DOHH2 (cell line): ENCODE results near the gene ADAM8.

Source experiments
- EZH2phosphoT487 ChIP-seq: fragments of 200-600 bp; sonication (generic); IDR thresholded peaks from 2 replicates; pipeline ENCODE4 v1.6.1; 2017; ENCODE audit warnings: borderline replicate concordance, mild to moderate bottlenecking, antibody characterized with exemption, low read length, moderate library complexity, mixed read lengths
- TF ChIP-seq, protein P1 (sequence below): fragments of 200-600 bp; sonication (generic); IDR thresholded peaks from one replicate; pipeline ENCODE4 v1.5.1; 2014; ENCODE audit warnings: antibody characterized with exemption, mild to moderate bottlenecking, low read depth, low read length; ENCODE audit not compliant: poor library complexity, severe bottlenecking

DNA sequence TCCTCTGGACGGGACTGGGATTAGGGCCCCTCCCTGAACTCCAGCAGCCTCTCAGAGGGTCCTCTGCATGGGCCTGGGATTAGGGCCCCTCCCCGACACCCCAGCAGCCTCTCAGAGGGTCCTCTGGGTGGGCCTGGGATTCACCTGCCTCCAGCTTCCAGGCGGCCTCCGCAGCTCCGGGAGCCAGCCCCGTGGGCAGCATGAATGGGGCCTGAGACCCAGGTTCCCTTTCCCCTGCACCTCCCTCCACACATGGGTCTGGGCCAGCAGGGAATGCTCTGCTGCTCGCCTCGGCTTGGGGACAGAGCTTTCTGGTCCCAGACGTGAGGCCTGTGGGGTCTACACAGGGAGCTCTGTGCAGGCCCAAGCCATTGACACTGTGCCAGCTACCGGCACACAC, 26.5 kb upstream of the ADAM8 start:
- TF ChIP-seq, protein P1, sequence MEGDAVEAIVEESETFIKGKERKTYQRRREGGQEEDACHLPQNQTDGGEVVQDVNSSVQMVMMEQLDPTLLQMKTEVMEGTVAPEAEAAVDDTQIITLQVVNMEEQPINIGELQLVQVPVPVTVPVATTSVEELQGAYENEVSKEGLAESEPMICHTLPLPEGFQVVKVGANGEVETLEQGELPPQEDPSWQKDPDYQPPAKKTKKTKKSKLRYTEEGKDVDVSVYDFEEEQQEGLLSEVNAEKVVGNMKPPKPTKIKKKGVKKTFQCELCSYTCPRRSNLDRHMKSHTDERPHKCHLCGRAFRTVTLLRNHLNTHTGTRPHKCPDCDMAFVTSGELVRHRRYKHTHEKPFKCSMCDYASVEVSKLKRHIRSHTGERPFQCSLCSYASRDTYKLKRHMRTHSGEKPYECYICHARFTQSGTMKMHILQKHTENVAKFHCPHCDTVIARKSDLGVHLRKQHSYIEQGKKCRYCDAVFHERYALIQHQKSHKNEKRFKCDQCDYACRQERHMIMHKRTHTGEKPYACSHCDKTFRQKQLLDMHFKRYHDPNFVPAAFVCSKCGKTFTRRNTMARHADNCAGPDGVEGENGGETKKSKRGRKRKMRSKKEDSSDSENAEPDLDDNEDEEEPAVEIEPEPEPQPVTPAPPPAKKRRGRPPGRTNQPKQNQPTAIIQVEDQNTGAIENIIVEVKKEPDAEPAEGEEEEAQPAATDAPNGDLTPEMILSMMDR = no peak
- TF ChIP-seq EZH2phosphoT487 = no peak
